IPS DF 6.9 (cell line): Measurements from ENCODE around the gene DDX11.
"Not testable (repeated sequence)": the region's sequence is repeated elsewhere in the genome, so short reads cannot be mapped to it uniquely, and the experiment has no call there.

Experiments
- DNase-seq: peaks from one replicate; pipeline ENCODE4 v3.0.0-alpha.2; 2013; ENCODE audit warnings: low read depth, low spot score
- H3K27ac ChIP-seq: one replicate; pipeline ENCODE4 v1.5.1; 2013; ENCODE audit warnings: low read length, control low read depth
- H3K27me3 ChIP-seq: 2 replicates; pipeline ENCODE4 v1.6.1; 2013; ENCODE audit warnings: mild to moderate bottlenecking, low read length; ENCODE audit not compliant: control insufficient read depth, insufficient read depth
- H3K36me3 ChIP-seq: 2 replicates; pipeline ENCODE4 v1.6.1; 2013; ENCODE audit warnings: low read length; ENCODE audit not compliant: control insufficient read depth, insufficient read depth
- H3K4me1 ChIP-seq: 2 replicates; pipeline ENCODE4 v1.6.1; 2013; ENCODE audit warnings: low read length; ENCODE audit not compliant: control insufficient read depth, insufficient read depth
- H3K4me3 ChIP-seq: 2 replicates; pipeline ENCODE4 v1.5.1; 2013; ENCODE audit warnings: mild to moderate bottlenecking, low read length
- H3K9me3 ChIP-seq: 2 replicates; pipeline ENCODE4 v1.6.1; 2013; ENCODE audit warnings: low read length, inconsistent platforms; ENCODE audit not compliant: control insufficient read depth, insufficient read depth
- WGBS: extraction: QIAGEN DNeasy Blood & Tissue Kit; methylation state at CpG from one replicate; pipeline ENCODE4 v1.1.7; 2013; ENCODE audit warnings: mixed read lengths, missing lambda C conversion rate; ENCODE audit not compliant: insufficient read length, insufficient coverage; 5-methylcytosine and 5-hydroxymethylcytosine counted together

Gene DDX11

DNA sequence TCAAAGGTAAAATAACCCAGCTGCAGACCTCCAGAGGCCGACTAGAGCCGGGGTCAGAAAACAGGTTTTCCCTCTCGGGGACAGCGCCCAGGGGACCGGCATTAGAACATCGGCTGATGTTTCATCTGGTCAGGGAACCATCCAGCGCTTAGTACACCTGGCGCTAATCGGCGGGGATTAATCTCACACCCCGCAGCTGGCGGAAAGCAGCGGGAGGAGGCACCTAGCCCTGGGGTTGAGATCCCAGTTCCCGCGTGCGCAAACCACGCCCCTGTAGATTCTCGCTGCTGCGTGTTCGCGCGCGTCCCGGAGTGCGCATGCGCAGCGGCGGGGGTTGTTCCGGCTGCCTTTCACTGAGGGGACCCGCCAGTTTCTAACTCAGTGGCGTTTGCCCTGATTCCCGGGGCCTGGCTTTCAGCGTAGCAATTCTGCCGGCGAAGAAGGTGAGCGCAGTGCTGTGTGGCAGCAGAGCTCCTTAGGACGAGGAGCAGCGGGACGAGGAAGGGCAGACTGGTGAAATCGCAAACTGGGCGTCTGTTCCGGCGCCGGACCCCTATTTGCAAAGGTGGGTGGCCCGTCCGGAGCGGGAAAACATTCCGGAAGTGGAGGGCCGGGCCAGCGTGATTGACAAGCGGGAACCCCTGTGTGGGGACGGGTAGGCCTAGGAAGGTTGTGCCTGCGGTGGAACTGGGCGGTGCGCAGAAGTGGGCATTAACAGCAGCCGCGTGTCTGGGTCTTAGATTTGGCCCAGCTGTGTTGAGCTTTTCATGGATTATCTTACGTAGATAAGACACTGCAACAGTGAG is at the start of gene DDX11:
DDX11 (plus strand) TSS at position 334 of the 806 bp plus-strand sequence. CDS start 4,534 bp downstream, outside the sequence.
- not testable (repeated sequence) for H3K27ac ChIP-seq, H3K9me3 ChIP-seq, H3K4me1 ChIP-seq, H3K36me3 ChIP-seq, H3K27me3 ChIP-seq
- H3K4me3 ChIP-seq, result peak within 1 kb of the TSS; percentile 79
- DNase-seq, result peak; percentile 60
- WGBS, result no CpG with 5 or more reads among the region's 58 CpGs

DNA sequence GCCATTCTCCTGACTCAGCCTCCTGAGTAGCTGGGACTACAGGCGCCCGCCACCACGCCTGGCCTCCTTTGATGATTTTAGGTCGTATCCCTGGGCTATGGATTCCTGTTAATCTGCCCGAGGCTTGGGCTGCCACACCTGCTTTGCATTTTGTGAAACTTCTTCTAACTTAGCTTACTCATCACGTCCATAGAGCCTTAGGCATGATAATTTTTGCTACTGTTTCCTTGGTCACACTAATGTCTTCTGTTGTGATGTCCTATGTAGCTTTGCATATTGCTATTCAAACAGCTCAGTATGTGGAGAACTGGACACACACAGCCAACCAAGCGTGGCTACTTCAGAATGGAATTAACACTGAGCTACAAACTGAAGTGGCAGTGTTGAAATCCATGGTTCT is 47.5 kb upstream of the DDX11 start:
- no peaks in the 10 kb centered on the region for H3K4me1 ChIP-seq
- WGBS, result no CpG with 5 or more reads among the region's 7 CpGs
- H3K27ac ChIP-seq, result no peak overlapping the region
- no peaks in the 10 kb centered on the region for H3K9me3 ChIP-seq
- no peak for DNase-seq
- no peaks in the 10 kb centered on the region for H3K36me3 ChIP-seq
- H3K4me3 ChIP-seq, result no peak overlapping the region
- H3K27me3 ChIP-seq, result no peaks in the 10 kb centered on the region

DNA sequence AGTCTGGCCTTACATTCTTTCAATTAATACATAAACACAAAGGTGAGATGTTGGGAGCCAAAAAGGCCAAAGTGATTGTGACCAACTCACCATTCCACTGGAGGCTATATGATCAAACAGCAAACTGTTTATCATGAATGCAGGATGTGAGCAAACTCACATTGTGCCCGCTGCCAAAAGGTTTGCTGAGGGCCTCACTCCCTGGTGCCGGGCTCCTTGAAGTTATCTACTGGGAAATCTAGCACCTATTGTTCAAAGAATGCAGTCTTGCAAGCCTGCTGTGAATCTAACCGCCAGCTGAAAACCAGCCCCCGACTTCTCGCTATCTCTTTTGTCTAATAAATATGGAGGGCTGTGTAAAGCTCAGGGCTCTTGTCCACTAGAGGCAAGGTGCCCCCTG is 46.7 kb upstream of the DDX11 start:
- not testable (repeated sequence) for H3K4me3 ChIP-seq, DNase-seq, H3K27ac ChIP-seq, H3K27me3 ChIP-seq, H3K36me3 ChIP-seq, H3K4me1 ChIP-seq, H3K9me3 ChIP-seq
- WGBS, result no CpG with 5 or more reads among the region's 5 CpGs

- Histone ChIP-seq H3K4me3 (no peak overlapping the region), H3K27ac (no peak overlapping the region), H3K36me3 (no peaks in the 10 kb centered on the region), H3K4me1 (no peaks in the 10 kb centered on the region), H3K27me3 (no peaks in the 10 kb centered on the region), H3K9me3 (no peaks in the 10 kb centered on the region)
- no peak for DNase-seq
- no CpG with 5 or more reads among the region's 11 CpGs for WGBS
These were observed 44.2 kb upstream of the DDX11 start for GRCh38 chr12:31029468-31029867.

DNA sequence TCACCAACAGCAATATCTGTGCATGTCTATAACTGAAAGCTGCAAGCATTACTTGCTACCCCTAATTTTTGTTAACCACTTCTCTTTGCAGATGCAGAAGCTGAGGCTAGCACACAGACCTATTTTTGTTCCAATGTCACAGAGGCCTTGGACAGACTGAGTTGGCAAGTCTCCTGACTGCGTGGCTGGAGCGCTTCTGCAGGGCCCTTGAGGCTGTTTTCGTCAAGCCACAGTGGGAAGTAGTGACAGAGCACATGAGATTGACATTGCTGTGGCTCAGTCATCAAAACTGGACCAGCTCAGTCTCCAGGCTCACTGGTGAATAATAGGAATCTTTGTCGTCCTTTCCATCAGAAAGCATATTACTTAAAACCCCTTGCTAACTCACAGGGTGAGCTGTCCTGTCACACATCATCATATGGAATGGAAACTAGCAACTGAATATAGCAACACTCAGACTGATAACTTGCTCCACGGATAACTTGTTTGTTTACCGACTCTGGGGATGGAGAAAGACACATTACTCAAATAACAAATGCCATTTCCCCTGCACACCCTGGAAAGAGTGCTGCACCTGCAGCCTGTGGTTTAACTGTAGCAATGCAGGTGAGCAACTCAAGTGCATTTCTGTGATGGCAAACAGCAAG is 43.6 kb upstream of the DDX11 start:
- WGBS, result no CpG with 5 or more reads among the region's 6 CpGs
- no peaks in the 10 kb centered on the region for H3K27me3 ChIP-seq
- no peak overlapping the region for H3K27ac ChIP-seq
- DNase-seq, result no peak
- no peak overlapping the region; the same call in 1 of the 2 replicates for H3K4me3 ChIP-seq
- H3K4me1 ChIP-seq, result no peaks in the 10 kb centered on the region
- H3K9me3 ChIP-seq, result no peaks in the 10 kb centered on the region
- no peaks in the 10 kb centered on the region for H3K36me3 ChIP-seq

DNA sequence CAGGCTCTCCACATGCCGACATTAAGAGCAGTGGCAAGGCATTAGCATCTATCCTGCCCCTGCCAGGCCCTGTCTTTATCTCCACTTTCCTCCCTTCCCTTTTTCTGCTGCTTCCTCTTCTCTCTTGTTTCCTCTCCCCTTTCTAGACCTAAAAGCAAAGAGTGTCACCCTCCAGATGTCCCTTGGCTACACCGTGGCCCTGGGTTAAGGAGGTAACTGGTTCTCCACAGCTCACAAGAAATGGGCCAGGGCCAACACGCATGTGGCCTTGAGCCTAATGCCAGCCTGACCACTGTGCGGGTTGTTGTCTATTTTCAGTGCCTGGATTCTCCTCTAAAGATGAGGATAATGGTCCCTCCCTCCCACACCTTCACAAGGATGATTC is 41.7 kb upstream of the DDX11 start:
- Histone ChIP-seq H3K27ac (no peak overlapping the region), H3K36me3 (no peaks in the 10 kb centered on the region), H3K4me3 (no peak overlapping the region), H3K27me3 (no peaks in the 10 kb centered on the region), H3K4me1 (no peaks in the 10 kb centered on the region), H3K9me3 (no peaks in the 10 kb centered on the region)
- no peak for DNase-seq
- WGBS, result no CpG with 5 or more reads among the region's 4 CpGs

DNA sequence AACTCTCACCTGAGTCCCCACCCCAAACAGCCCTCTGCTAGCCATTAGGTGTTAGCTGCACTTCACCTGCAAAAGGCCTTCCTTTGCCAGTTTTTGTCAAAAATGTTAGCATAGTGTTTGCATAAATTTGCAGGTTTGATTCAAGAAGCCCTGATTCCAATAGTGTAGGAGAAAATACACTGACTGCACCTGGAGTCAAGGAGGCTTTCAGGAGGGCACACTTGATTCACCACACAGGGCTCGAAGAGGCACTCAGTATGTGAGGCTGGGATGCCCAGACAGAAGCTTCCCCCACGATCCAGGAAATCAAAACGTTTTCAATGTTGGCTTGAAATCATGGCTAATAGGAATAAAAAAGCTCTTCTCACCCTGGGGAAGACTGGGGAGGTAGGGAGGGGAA is 40.5 kb upstream of the DDX11 start:
- Histone ChIP-seq H3K27me3 (no peaks in the 10 kb centered on the region), H3K4me3 (no peak overlapping the region), H3K27ac (no peak overlapping the region), H3K36me3 (no peaks in the 10 kb centered on the region), H3K9me3 (no peaks in the 10 kb centered on the region), H3K4me1 (no peaks in the 10 kb centered on the region)
- no CpG with 5 or more reads among the region's 3 CpGs for WGBS
- DNase-seq, result no peak

- no peaks in the 10 kb centered on the region for H3K9me3 ChIP-seq
- DNase-seq, result no peak
- H3K36me3 ChIP-seq, result no peaks in the 10 kb centered on the region
- no peak overlapping the region for H3K27ac ChIP-seq
- WGBS, result no CpG with 5 or more reads among the region's 6 CpGs
- H3K27me3 ChIP-seq, result no peaks in the 10 kb centered on the region
- H3K4me1 ChIP-seq, result no peaks in the 10 kb centered on the region
- no peak overlapping the region for H3K4me3 ChIP-seq
These were observed 40.0 kb upstream of the DDX11 start for GRCh38 chr12:31033681-31034080.

GRCh38 chr12:31034372-31034771 is 39.3 kb upstream of the DDX11 start:
- Histone ChIP-seq H3K36me3 (no peaks in the 10 kb centered on the region), H3K27ac (no peak overlapping the region), H3K27me3 (no peaks in the 10 kb centered on the region), H3K4me3 (no peak overlapping the region), H3K4me1 (no peaks in the 10 kb centered on the region), H3K9me3 (no peaks in the 10 kb centered on the region)
- DNase-seq, result no peak
- WGBS, result no CpG with 5 or more reads among the region's 3 CpGs

GRCh38 chr12:31035226-31035625 is 38.4 kb upstream of the DDX11 start:
- Histone ChIP-seq H3K4me1 (no peaks in the 10 kb centered on the region), H3K36me3 (no peaks in the 10 kb centered on the region), H3K4me3 (no peak overlapping the region), H3K27ac (no peak overlapping the region), H3K9me3 (no peaks in the 10 kb centered on the region), H3K27me3 (no peaks in the 10 kb centered on the region)
- no peak for DNase-seq
- WGBS, result no CpG with 5 or more reads among the region's 4 CpGs
